ENCODE data around the gene SEC11A. TPM values are rescaled to one million over a fixed set of nuclear protein-coding genes. Genes with fewer than 3 reads are reported as not detected.

SEC11A gene
- total RNA-seq, 1 donor from 2014 or later, result 80.0 TPM

DNA sequence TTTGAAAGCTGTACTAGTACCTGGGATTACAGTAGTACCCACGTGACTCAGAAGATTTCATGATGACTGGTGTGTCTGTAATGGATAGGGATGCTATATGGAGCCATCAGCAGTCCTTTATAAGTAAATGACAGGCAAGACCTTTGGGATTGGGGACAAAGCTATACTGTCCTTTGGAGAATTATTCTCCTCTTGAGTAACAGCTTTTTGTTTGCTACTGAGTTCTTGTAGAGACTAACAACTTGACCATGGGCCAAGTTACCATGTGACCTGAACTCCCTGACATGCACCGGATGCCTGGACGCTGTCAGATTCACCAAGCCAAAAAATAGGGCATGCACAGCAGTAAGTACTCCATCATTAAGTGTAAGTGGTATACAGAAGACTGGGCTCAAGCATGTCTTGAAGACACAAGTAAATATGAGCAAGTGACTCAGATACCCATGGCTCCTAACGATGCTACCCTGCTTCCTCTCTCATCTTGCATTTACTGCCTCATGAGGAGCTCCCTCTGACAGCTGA lies 12.9 kb downstream of the SEC11A start:
- Histone ChIP-seq H3K27ac (replicated peaks) (peak overlapping the region; percentile 71), H3K4me3 (no peak overlapping the region), H3K9me3 (replicated peaks) (no peaks in the 10 kb centered on the region), H3K36me3 (no peaks in the 10 kb centered on the region), H3K4me1 (peaks cover 59% of the 10 kb centered on the region), H3K27me3 (ENCODE audit: low read depth) (no peaks in the 10 kb centered on the region)
- intact Hi-C loops (cut with micrococcal nuclease), result no loop called here
- DNase-seq, result peak; percentile 34
- TF ChIP-seq CTCF (IDR thresholded peaks at IDR 0.05; ENCODE audit: borderline replicate concordance), result no peak

DNA sequence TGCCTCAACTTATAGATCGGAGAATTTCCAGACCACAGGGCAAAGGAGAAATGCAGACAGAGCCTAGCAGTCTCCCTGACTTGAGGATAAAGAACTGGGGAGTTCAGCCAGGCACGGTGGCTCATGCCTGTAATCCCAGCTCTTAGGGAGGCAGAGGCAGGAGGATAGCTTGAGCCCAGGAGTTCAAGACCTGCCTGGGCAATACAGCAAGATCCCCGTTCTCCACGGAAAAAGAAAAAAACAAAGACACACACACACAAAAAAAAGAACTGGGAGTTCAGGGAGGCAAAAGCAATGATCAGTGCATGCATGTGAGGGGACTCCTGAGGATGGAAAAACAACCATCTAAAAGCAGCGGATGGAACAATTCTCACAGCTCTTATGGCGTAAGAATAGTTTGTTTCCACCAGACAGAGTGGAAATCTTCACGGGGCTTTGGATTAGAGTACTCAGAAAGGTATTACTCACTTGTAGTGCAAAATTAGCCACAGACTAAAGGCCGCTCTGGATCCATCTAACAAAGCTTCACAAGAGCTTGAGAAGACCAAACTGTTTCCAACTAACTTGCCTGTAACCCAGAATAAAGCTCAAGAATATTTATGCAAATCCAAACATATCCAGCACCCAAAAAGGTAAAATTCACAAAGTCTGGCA lies 16.3 kb downstream of the SEC11A start:
- no peak overlapping the region for H3K27ac ChIP-seq (replicated peaks)
- DNase-seq, result no peak
- intact Hi-C loops (cut with micrococcal nuclease), result no loop called here
- H3K4me1 ChIP-seq, result peaks cover 57% of the 10 kb centered on the region
- no peak overlapping the region for H3K4me3 ChIP-seq
- H3K36me3 ChIP-seq, result no peaks in the 10 kb centered on the region
- no peaks in the 10 kb centered on the region for H3K9me3 ChIP-seq (replicated peaks)
- no peak for TF ChIP-seq CTCF (IDR thresholded peaks at IDR 0.05; ENCODE audit: borderline replicate concordance)
- H3K27me3 ChIP-seq (ENCODE audit: low read depth), result no peaks in the 10 kb centered on the region

GRCh38 chr15:84697236-84697990 lies 18.5 kb downstream of the SEC11A start:
- H3K4me1 ChIP-seq, result peaks cover 44% of the 10 kb centered on the region

GRCh38 chr15:84696757-84697156 lies 19.2 kb downstream of the SEC11A start:
- H3K4me1 ChIP-seq, result peaks cover 44% of the 10 kb centered on the region
- intact Hi-C loops (cut with micrococcal nuclease), result no loop called here
- H3K27ac ChIP-seq (replicated peaks), result no peak overlapping the region
- H3K27me3 ChIP-seq (ENCODE audit: low read depth), result no peaks in the 10 kb centered on the region
- DNase-seq, result no peak
- TF ChIP-seq CTCF (IDR thresholded peaks at IDR 0.05; ENCODE audit: borderline replicate concordance), result no peak
- H3K4me3 ChIP-seq, result no peak overlapping the region
- H3K36me3 ChIP-seq, result no peaks in the 10 kb centered on the region
- H3K9me3 ChIP-seq (replicated peaks), result no peaks in the 10 kb centered on the region

More at GRCh38 chr15:84697236-84697990, 18.5 kb downstream of the SEC11A start:
- intact Hi-C loops (cut with micrococcal nuclease), result no loop called here
- no peak for TF ChIP-seq CTCF (IDR thresholded peaks at IDR 0.05; ENCODE audit: borderline replicate concordance)
- Histone ChIP-seq H3K36me3 (no peaks in the 10 kb centered on the region), H3K4me3 (no peak overlapping the region), H3K27ac (replicated peaks) (no peak overlapping the region), H3K27me3 (ENCODE audit: low read depth) (no peaks in the 10 kb centered on the region), H3K9me3 (replicated peaks) (no peaks in the 10 kb centered on the region)
- no peak for DNase-seq

DNA sequence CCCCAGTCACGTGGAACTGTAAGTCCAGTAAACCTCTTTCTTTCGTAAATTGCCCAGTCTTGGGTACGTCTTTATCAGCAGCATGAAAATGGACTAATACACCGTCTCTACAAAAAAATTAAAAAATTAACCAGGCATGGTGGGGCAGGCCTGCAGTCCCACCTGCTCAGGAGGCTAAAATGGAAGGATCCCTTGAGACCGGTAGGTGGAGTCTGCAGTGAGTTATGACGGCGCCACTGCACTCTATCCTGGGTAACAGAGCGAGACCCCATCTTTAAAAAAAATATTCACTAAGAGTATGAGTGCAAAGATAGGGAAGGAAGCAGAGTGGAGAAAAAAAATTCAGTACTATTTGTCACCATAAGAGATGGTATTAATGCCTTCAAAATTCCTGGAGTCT lies 25.6 kb downstream of the SEC11A start:
- H3K4me3 ChIP-seq, result no peak overlapping the region
- H3K4me1 ChIP-seq, result peaks cover 21% of the 10 kb centered on the region
- H3K36me3 ChIP-seq, result peaks cover 41% of the 10 kb centered on the region
- no peaks in the 10 kb centered on the region for H3K9me3 ChIP-seq (replicated peaks)
- no peaks in the 10 kb centered on the region for H3K27me3 ChIP-seq (ENCODE audit: low read depth)
- no peak for TF ChIP-seq CTCF (IDR thresholded peaks at IDR 0.05; ENCODE audit: borderline replicate concordance)
- no peak for DNase-seq
- intact Hi-C loops (cut with micrococcal nuclease), result no loop called here
- H3K27ac ChIP-seq (replicated peaks), result no peak overlapping the region
